NOMO-1 treated with dmso at 0.1 percent for 144 hours (cell line): Measurements from ENCODE around the gene SUMF1.
A peak's percentile ranks its signal among the peaks of the same experiment; 100 is the strongest.
"Not testable (repeated sequence)": the region's sequence is repeated elsewhere in the genome, so short reads cannot be mapped to it uniquely, and the experiment has no call there.

ENCODE experiments used
- DNase-seq: peaks from one replicate; lab custom pipeline; 2025; ENCODE audit not compliant: unreplicated experiment; lab: John Stamatoyannopoulos, UW

SUMF1 gene

GRCh38 chr3:4462369-4463040 lies 4.6 kb downstream of the SUMF1 start:
- DNase-seq = no peak

- DNase-seq = no peak
These were observed 5.5 kb downstream of the SUMF1 start for GRCh38 chr3:4461468-4462090.

GRCh38 chr3:4460334-4460733 lies 6.7 kb downstream of the SUMF1 start:
- no peak for DNase-seq

- DNase-seq = no peak
These were observed 8.1 kb downstream of the SUMF1 start for GRCh38 chr3:4458961-4459360.

- not testable (repeated sequence) for DNase-seq
These were observed 10.3 kb downstream of the SUMF1 start for GRCh38 chr3:4456780-4457179.

- no peak for DNase-seq
These were observed 12.9 kb downstream of the SUMF1 start for GRCh38 chr3:4454142-4454541.

GRCh38 chr3:4449043-4449805 lies 17.8 kb downstream of the SUMF1 start:
- no peak for DNase-seq

- DNase-seq = no peak
These were observed 18.9 kb downstream of the SUMF1 start for GRCh38 chr3:4448187-4448586.

- no peak for DNase-seq
These were observed 19.6 kb downstream of the SUMF1 start for GRCh38 chr3:4447295-4447999.

- DNase-seq = no peak
These were observed 26.1 kb downstream of the SUMF1 start for GRCh38 chr3:4440951-4441350.

- no peak for DNase-seq
These were observed 28.8 kb downstream of the SUMF1 start for GRCh38 chr3:4438296-4438695.

- no peak for DNase-seq
These were observed 34.8 kb downstream of the SUMF1 start for GRCh38 chr3:4432259-4432658.

- no peak for DNase-seq
These were observed 37.3 kb downstream of the SUMF1 start for GRCh38 chr3:4429648-4430350.

GRCh38 chr3:4426782-4427344 lies 40.2 kb downstream of the SUMF1 start:
- peak; percentile 4 for DNase-seq

- DNase-seq = no peak
These were observed 40.7 kb downstream of the SUMF1 start for GRCh38 chr3:4426261-4426781.

GRCh38 chr3:4425707-4426106 lies 41.4 kb downstream of the SUMF1 start:
- DNase-seq = no peak

GRCh38 chr3:4425055-4425454 lies 42.0 kb downstream of the SUMF1 start:
- no peak for DNase-seq

- DNase-seq = peak; percentile 28
These were observed 45.9 kb downstream of the SUMF1 start for GRCh38 chr3:4421121-4421520.

GRCh38 chr3:4419920-4420319 lies 47.1 kb downstream of the SUMF1 start:
- no peak for DNase-seq

GRCh38 chr3:4419386-4419785 lies 47.7 kb downstream of the SUMF1 start:
- DNase-seq = no peak
